NCI-H446 treated with DMSO at 0.1 percent for 48 hours (cell line): ENCODE results near the gene PNPT1.
"Not testable (repeated sequence)": the region's sequence is repeated elsewhere in the genome, so short reads cannot be mapped to it uniquely, and the experiment has no call there.

Experiments used
- DNase-seq: peaks from one replicate; lab custom pipeline; 2025; lab: John Stamatoyannopoulos, UW

PNPT1 gene

DNA sequence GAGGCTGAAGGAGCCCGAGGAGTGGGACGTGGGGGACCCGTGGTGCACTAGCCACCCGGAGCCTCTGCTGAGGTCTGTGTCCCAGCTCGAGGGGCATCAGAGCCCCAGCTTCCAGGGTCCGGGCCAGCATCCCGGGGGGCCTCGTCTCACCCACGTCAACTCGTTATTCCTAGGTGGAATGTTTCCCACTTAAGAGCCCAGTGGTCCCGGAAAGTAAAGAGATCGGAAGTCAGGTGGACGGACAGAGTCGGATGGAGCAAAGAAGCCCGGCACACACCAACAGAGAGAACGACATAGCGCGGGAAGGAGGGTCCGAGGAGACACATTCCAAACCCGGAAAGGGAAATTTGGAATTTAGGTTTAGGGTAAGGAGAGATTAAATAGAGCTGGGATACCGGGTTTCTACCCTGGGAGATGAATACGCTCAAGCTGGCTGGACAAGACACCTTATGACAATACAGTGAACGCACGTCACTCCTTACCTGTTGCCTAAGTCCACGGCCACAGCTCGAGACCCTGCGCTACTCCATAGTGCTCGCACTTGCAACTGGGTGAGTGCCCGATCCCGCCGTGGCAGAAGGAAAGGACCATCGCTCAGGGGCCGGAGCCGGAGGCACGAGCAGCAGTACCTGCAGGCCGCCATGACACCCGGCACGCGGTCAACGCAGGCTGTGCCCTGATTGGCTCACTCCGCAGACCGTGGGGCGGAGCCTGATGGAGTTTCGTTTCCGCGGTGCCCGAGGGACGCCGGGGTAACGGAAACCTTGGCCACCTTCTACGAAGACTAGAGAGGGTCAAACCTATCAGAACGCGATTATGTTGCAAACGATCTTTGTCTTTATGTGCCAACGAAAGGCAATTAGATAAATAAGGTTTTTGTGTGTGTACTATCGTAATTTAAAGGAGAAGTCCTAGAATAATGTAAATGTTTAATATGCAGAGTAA lies at the start of gene PNPT1:
PNPT1 (minus strand) TSS at position 664 of the 945 bp plus-strand sequence; CDS start at position 643, 21 bp downstream.
- DNase-seq = peak; percentile 81

DNA sequence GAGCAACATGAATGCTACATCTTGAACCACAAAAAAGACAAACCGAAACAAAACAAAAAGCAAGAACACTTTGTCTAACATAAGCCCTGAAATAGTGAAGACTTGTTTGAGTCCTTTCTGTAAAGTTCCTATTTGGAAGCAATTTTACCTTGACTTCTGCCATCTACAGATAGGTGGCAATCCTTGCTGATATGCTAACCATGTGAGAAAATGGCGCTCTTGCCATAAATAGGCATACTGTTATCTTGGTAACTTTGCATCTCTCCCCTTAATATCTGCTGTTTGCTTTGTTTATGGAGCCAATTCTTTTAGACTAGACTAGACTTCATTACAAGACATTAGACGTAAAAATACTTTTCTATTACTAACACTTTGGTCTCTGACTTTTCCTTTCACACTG lies 49.4 kb upstream of the PNPT1 start:
- no peak for DNase-seq

DNA sequence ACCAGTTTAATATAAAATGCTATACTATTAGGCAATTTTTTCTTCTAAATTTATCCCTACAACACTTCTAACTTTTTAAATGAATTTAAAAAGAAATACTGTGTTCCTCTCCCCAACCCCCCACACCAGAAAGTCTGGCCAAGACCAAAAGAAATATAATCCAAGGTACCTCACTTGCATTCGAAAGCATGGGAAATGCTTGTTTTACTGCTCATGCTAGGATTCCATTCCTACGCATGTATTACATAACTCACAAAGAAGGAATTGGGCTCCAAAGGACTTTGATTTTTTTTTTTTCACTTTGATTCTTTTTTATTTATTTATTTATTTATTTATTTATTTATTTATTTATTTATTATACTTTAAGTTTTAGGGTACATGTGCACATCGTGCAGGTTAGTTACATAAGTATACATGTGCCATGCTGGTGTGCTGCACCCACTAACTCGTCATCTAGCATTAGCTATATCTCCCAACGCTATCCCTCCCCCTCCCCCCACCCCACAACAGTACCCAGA lies 42.4 kb upstream of the PNPT1 start:
- not testable (repeated sequence) for DNase-seq

DNA sequence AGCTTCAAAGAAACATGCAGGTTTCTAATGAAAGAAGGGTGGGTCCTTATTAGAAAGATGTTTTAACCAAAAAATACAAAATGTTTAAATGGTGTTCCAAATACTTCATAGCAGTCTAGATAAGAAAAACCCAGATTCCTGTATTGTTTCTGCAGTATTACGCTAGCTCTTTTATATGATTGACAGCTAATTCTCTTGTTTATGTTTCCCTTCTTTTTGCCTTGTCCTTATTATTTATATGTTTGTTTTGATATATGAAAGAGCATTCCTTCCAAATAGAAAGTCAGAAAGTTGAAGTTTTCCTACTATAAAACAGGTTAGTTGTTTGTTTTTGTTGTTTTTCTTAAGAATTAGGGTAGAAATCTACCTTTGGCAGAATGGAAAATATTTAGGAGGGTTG lies 41.1 kb upstream of the PNPT1 start:
- DNase-seq = no peak

DNA sequence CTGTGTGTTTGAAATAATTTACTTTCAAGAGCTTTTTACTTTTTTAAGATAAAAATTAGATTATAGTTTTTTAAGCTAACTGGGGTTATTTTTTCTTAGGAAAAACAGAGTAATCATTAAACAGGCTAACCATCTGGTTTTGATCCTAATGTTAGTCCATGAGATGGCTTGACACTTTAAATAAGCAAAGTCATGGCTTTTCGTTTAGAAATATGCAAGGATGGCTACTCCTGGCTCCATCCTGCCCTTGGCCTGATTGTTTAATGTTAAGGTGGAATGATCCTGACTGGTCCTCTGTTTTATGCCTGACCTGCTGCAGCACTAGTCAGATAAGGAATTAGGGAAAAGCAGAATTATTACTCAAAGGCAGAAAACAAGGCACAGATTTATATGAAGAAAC lies 39.7 kb upstream of the PNPT1 start:
- no peak for DNase-seq

DNA sequence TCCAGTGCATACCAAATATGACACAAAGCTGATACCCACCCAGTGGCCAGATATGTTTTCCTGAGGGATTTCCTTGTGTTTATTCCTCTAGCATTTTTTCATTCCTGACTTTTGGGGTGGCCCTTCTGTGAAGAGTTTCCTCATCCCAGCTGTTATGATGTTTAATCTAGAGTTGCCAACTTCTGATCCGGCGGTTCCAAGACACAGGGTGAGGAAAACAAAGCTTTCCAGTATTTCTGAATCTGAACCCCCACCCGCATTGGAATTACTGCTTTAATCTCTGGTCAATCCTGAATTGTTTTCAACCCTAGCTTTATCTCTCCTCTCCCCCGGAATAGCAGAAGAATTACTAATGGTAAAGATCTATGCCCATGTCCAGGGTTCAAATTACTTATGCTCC lies 39.2 kb upstream of the PNPT1 start:
- DNase-seq = no peak

DNA sequence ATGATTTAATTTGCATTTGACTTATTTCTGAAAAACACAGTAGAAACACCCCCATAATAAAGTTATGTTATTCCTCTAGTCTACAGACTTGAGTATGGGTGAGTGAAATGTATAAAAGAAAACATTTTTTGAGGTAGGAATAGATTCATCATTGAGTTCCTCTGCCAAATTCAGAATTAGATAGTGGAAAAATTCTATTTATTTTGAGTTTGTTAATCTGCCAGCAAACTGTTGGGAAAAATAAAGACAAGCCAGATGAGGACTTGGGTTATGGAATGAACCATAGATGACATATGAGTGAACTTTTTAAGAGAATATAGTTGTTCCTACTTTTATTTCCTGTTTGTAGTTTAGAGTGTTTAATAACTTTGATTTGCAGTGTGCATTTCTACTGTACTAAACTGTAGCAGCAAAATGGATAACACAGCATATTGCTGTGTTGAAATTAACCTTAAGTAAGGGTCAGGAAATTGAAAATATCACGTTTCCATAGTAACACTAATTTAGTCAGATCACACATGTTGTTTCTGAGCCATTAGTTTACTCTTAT lies 35.6 kb upstream of the PNPT1 start:
- no peak for DNase-seq

DNA sequence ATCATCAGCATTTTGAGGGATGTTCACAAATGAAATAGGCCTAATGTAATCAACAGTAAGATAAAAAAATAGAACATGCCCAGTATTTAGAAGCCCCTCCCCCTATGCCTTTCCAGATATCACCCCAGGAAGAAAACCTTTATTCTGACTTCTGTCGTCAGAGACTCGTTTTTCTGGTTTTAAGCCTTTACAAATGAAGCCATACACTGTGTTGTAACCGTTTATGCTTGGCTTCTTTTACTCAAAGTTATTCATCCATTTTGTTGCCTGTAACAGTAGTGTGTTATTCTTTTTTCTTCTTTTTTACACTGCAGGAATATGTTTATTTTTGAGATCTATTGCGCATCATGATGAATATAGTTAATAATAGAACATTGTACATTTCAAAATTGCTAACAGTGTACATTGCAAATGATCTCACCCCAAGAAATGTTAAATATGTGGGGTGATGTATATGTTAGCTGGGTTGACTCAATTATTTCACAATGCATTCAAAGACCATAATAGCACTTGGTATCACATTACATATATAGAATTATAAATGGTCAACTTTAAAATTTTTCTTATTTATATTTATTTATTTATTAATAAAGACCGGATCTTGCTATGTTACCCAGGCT lies 28.1 kb upstream of the PNPT1 start:
- DNase-seq = no peak

DNA sequence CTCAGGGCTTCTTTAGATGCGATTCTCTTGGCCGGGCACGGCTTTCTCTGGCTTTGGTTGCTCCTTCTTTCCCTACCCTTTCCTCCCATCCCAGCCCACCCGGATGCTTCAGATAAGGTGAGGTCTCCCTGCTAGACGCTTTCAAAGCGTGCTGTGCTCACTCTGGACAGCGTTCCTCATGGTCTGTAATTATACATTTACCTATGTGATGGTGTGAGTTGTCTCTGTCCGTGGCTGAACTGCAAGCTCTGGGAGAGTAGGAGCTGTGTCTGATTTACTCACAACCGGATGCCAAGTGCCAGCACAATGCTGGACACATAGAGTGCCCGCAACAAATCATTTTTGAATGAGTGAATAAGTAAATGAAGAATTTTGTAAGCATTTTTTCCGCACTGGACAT lies 26.8 kb upstream of the PNPT1 start:
- DNase-seq = no peak

DNA sequence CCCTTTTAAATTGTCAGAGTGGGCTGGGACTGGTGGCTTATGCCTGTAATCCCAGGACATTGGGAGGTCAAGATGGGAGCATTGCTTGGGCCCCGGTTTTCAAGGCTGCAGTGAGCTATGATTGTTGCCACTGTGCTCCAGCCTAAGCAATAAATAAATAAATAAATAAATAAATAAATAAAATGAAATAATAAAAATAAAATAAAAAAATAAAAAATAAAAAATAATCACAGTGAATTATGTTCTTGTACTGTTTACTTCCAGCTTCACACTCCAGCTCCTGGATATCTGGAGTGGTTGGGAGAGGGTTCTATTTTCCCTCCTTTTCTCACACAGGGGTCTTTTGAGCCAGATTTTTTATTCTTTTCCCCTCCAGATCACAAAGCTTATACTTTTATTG lies 26.2 kb upstream of the PNPT1 start:
- no peak for DNase-seq

DNA sequence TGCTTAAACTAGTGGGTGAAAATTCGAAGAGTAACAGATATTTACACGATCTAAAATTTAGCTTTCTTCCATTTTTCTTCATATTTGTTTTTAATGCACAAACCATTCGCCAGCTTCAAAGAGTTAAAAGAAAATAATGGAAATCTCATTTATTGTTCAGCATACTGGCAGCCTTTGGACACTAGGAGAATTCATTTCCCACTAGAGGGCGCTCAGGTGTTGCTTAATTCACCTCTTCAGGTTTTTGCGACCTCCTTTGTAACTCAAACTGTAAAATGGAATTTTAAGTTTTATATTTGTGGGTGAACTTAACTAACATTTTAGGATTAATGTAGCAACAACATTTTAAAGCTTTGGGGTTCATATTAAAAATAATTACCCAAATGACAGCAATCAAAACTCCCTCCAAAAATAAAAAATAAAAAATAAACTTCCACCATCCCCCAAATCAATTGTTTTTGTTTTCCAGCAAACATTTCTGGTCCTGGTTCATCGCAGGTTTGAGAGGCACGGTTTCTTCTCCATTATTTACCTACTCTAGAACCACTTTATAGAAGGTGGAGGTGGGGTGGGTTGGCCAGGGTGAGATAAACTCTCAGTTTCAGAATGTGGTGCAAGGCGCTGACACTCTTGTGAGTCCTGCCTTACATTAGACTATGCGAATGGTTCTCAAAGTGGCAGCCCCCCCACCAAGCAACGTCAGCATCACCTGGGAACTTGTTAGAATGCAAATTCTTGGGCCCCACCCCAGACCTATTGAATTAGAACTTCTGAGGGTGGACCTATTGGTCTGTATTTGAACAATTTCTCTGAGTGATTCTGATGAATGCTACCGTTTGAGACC lies 24.7 kb upstream of the PNPT1 start:
- no peak for DNase-seq

DNA sequence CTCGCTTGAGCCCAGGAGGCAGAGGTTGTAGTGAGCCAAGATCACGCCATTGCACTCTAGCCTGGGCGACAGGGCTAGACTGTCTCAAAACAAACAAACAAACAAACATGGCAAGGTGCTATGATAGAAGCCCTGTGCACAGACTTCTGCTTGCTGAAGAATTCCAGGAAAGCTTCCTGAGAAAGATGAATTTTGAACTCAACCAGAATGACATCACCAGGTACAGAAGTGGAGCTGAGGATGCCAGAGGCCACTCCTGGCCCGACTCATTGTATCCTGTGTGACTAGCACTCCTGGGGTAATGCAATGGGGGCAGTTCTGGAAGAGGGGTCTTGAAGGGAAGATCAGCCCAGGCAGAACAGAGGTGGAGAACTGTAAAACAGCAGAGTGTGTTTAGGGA lies 22.0 kb upstream of the PNPT1 start:
- no peak for DNase-seq

DNA sequence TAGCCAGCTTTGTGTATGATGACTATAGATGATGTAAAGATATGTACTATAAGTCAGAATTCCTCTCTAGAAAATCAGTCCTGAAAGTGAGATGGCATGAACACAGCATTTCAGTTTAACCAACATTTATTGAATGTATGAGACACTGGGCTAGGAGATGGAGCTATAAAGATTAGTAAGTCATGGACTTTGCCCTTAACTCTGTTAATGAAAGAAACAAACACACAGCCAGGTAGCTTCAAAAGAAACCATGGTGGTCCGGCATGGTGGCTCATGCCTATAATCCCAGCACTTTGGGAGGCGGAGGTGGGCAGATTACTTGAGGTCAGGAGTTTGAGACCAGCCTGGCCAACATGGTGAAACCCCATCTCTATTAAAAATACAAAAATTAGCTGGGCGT lies 21.5 kb upstream of the PNPT1 start:
- not testable (repeated sequence) for DNase-seq

DNA sequence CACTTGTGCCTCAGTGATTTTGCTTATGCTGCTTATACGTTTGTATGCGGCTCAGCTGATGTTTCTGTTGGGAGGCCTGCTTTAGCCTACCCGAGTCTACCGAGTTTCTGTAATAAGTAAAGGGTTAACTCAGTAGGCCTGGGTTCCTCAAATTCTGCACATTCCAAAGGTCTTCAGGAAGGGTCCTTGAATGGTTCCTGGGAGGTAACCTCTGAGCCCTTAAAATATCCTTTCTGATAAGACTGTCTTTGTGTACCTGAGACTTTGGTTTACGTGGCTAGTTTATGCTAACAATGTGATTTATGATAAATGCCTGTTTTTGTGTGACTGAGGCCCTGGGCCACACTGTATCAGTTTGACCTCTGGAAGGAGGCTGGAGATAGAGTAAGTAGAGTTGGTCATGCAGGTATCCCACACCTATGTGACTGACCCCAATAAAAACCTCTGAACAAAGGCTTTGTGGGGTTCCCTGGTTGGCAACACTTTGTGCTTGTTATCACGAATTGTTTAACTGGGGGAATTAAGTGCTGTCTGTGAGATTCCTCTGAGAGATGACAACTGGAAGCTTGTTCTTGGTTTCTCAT lies 18.9 kb upstream of the PNPT1 start:
- DNase-seq = no peak

DNA sequence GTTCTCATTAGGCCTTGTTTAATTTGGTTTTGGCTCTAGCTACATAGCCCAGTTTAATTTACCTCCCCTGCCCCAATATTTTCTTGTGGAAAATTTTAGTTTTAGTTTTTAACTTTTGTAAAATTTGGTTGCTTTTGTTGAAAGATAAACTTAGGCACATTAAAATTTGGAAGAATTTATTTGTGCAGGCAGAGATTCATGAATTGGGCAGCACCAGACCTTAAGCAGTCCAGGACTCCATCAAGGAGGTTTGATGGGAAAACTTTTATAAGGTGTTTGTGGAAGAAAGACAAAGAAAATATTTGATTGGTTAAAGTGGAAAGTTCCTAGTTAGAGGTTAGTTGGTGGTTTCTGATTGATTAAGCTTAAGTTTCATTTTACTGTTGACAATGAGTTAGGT lies 16.4 kb upstream of the PNPT1 start:
- no peak for DNase-seq

DNA sequence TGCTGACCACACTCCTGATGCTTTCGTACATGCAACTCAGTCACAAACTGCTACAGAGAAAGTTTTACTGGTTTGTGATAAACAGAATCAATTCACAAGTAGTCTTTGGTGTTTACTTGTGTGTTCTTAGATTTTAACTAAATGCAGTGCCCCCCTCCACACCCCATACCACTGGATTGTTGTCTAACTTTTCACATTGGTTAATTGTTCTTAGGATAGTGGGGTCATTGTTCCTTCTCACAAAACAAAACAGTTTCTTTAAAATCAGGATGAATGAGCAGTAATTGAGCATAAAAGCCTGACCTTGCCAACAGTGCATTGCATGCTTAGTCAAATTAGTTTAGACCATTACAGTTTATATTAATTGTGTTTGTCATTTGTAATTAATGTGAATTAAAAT lies 14.1 kb upstream of the PNPT1 start:
- no peak for DNase-seq

DNA sequence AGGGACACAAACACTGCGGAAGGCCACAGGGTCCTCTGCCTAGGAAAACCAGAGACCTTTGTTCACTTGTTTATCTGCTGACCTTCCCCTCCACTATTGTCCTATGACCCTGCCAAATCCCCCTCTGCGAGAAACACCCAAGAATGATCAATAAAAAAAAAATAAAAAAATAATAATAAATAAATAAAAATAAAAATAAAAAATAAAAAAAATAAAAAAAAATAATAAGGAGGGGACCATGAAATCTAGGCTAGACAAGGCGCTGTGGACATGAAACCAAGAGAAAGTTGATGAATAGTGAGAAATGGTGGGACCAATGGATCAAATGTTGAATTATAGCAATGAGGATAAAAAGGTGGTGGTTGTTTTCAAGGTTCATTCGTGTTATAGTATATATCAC lies 12.6 kb upstream of the PNPT1 start:
- DNase-seq = not testable (repeated sequence)

DNA sequence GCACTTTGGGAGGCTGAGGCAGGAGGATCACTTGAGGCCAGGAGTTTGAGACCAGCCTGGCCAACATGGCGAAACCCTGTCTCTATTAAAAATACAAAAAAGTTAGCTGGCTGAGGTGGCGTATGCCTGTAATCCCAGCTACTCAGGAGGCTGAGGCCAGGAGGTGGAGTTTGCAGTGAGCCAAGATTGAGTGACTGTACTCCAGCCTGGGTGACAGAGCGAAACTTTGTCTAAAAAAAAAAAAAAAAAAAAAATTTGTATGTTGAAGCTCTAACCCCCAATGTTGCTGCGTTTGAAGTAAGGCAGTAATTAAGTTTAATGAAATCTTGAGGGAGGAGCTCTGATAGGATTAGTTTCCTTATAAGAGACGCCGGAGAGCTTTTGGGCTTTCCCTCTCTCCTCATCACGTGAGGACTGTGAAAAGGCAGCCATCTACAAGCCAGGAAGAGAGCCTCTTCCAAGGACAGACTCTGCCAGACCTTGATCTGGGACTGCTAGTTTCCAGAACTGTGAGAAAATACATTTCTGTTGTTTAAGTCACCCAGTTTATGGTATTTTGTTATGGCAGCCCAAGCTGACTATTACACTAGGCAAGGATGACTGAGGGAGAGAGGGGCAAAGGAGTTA lies 11.5 kb upstream of the PNPT1 start:
- no peak for DNase-seq

DNA sequence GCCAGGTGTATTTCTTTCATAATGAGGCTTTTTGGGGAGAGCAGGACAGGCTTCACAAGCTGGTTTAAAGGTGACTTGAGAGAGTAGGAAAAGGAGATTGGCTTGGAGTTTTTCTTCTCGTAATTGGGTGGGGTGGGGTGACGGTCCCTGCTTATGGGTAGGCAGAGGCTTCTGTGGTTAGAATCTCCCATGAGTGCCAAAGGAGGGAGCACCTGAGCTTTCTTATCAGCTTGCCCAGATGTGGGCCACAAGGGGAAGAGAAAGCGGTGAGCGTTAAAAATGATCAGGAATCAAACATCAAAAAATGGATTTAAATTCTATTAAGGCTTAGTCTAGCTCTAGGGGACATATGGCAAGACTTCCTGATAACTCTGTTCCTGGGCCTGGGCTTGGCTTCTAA lies 9.7 kb upstream of the PNPT1 start:
- DNase-seq = no peak

DNA sequence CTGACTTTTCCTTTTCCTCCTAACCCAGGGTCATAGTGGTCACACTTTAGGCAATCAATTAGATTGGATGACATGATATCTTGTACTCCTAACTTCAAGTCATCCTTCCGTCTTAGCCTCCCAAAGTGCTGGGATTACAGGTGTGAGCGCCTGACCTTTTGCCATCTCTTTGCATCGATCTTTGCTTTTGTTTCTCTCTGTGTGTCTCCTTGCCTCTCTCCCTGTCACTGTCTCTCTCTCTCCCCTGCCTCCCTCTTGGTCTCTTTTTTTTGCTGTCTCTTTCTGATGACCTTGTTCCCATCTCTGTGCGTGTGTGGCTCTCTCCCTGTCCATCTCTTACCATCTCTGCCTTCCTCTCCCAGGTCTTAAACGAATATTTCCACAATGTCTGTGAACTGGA lies 904 bp downstream of the PNPT1 start:
- DNase-seq = not testable (repeated sequence)

DNA sequence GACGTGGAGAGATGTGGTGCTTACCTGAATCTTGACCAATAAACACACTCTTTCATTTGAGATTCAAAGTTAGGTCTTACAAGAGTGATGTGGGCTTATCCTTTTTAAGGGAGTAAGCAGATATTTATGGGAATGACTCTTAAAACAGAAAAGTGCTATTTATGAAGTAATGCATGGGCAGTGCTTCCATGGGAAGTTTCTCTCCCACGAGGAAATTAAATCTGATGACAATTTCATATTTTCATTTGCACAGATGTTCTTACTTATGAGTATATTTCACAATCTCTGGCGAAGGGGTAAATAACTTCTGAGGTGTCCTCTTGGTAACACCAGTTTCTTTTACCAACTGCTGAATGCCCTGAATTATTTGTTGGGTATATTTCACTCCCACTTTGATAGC lies 21.0 kb downstream of the PNPT1 start:
- DNase-seq = no peak
